Measurements from ENCODE around the gene TJP1.
"Not testable (repeated sequence)": the region's sequence is repeated elsewhere in the genome, so short reads cannot be mapped to it uniquely, and the experiment has no call there.

Gene TJP1

GRCh38 chr15:29799859-29800258, 22.4 kb downstream of the TJP1 start:
- DNase-seq: no peak

GRCh38 chr15:29795610-29796009, 26.7 kb downstream of the TJP1 start:
- DNase-seq: no peak

- DNase-seq: no peak
Observed at GRCh38 chr15:29792426-29793159, 29.7 kb downstream of the TJP1 start.

GRCh38 chr15:29790607-29791006, 31.7 kb downstream of the TJP1 start:
- DNase-seq: no peak

- DNase-seq: no peak
Observed at GRCh38 chr15:29789871-29790270, 32.4 kb downstream of the TJP1 start.

GRCh38 chr15:29788433-29789034, 33.7 kb downstream of the TJP1 start:
- no peak for DNase-seq

GRCh38 chr15:29787767-29788166, 34.5 kb downstream of the TJP1 start:
- DNase-seq: no peak

GRCh38 chr15:29785642-29786041, 36.6 kb downstream of the TJP1 start:
- no peak for DNase-seq

GRCh38 chr15:29785136-29785535, 37.1 kb downstream of the TJP1 start:
- no peak for DNase-seq

GRCh38 chr15:29784413-29784812, 37.9 kb downstream of the TJP1 start:
- no peak for DNase-seq

GRCh38 chr15:29782816-29783215, 39.5 kb downstream of the TJP1 start:
- DNase-seq: not testable (repeated sequence)

GRCh38 chr15:29778382-29778781, 43.9 kb downstream of the TJP1 start:
- no peak for DNase-seq

- DNase-seq: no peak
Observed at GRCh38 chr15:29776859-29777258, 45.4 kb downstream of the TJP1 start.

- DNase-seq: no peak
Observed at GRCh38 chr15:29774900-29775299, 47.4 kb downstream of the TJP1 start.

GRCh38 chr15:29773816-29774215, 48.5 kb downstream of the TJP1 start:
- no peak for DNase-seq

- no peak for DNase-seq
Observed at GRCh38 chr15:29773000-29773399, 49.3 kb downstream of the TJP1 start.

- DNase-seq: no peak
Observed at GRCh38 chr15:29770796-29771195, 51.5 kb downstream of the TJP1 start.

- DNase-seq: no peak
Observed at GRCh38 chr15:29765898-29766527, 56.3 kb downstream of the TJP1 start.

GRCh38 chr15:29765234-29765841, 56.9 kb downstream of the TJP1 start:
- DNase-seq: no peak

- no peak for DNase-seq
Observed at GRCh38 chr15:29759596-29759995, 62.7 kb downstream of the TJP1 start.

- DNase-seq: peak in 1 of 2 donors; percentile 52
Observed at GRCh38 chr15:29756358-29757267, 65.7 kb downstream of the TJP1 start.

GRCh38 chr15:29754009-29754408, 68.3 kb downstream of the TJP1 start:
- DNase-seq: not testable (repeated sequence)

- DNase-seq: no peak
Observed at GRCh38 chr15:29753506-29753905, 68.8 kb downstream of the TJP1 start.
